IMR-90 (cell line): ENCODE results near the gene DENND10. TPM values are rescaled to one million over a fixed set of nuclear protein-coding genes. Genes with fewer than 3 reads are reported as not detected.

ENCODE experiments used
- ATAC-seq: fragments of 200-7000 bp; cut with Tn5 transposase; 2 replicates; pipeline ENCODE4 v1.9.1; 2020; ENCODE audit warnings: low read depth, mild to moderate bottlenecking, moderate library complexity
- BruUV-seq: library from RNA; stranded (reverse); fragments of 400-500 nt; replicated peaks from 2 replicates; lab custom pipeline; 2021; lab: Mats Ljungman, UMichigan
- CTCF ChIA-PET: fragments of 300-600 bp; formaldehyde crosslinking; extraction: SDS; loops from one replicate; lab custom pipeline; 2021; ENCODE audit warnings: antibody characterized with exemption; lab: Yijun Ruan, JAX
- POLR2A ChIA-PET: fragments of 300-600 bp; sonication (Branson Sonifier 250); formaldehyde crosslinking; loops from one replicate; lab custom pipeline; 2022; ENCODE audit warnings: antibody characterized with exemption; ENCODE audit not compliant: unreplicated experiment; lab: Charles Lee
- DNase-seq: peaks from one replicate; pipeline ENCODE4 v3.0.0; 2013
- H2AFZ ChIP-seq: replicated peaks from 2 replicates; pipeline ENCODE3; 2013; ENCODE audit warnings: low read length, mild to moderate bottlenecking; ENCODE audit not compliant: poor library complexity
- H2AK5ac ChIP-seq: 2 replicates; pipeline ENCODE4 v1.6.1; 2013; ENCODE audit warnings: low read depth, low read length, inconsistent platforms
- H2AK9ac ChIP-seq: replicated peaks from 2 replicates; pipeline ENCODE3; 2013; ENCODE audit warnings: mild to moderate bottlenecking, low read depth, low read length, moderate library complexity; ENCODE audit not compliant: poor library complexity
- H2BK120ac ChIP-seq: 2 replicates; pipeline ENCODE4 v1.6.1; 2013; ENCODE audit warnings: low read depth, low read length, inconsistent platforms
- H2BK15ac ChIP-seq: 3 replicates; pipeline ENCODE4 v1.6.1; 2013; ENCODE audit warnings: low read depth, low read length, inconsistent platforms
- H2BK20ac ChIP-seq: 2 replicates; pipeline ENCODE4 v1.6.1; 2013; ENCODE audit warnings: low read depth, mild to moderate bottlenecking, inconsistent platforms, low read length, moderate library complexity
- H2BK5ac ChIP-seq: 2 replicates; pipeline ENCODE4 v1.6.1; 2013; ENCODE audit warnings: mild to moderate bottlenecking, low read depth, low read length, inconsistent platforms; ENCODE audit not compliant: poor library complexity, severe bottlenecking
- H3K14ac ChIP-seq: replicated peaks from 2 replicates; pipeline ENCODE4 v1.6.1; 2013; ENCODE audit warnings: low read depth, low read length, inconsistent platforms
- H3K18ac ChIP-seq: 2 replicates; pipeline ENCODE4 v1.6.1; 2013; ENCODE audit warnings: low read depth, low read length, control low read depth
- H3K23ac ChIP-seq: 2 replicates; pipeline ENCODE4 v1.6.1; 2013; ENCODE audit warnings: low read depth, low read length, inconsistent platforms
- H3K27ac ChIP-seq: 2 replicates; pipeline ENCODE4 v1.5.1; 2013; ENCODE audit warnings: mild to moderate bottlenecking, control low read depth, low read length; ENCODE audit not compliant: insufficient read depth
- H3K27me3 ChIP-seq: 2 replicates; pipeline ENCODE4 v1.6.1; 2013; ENCODE audit warnings: low read length; ENCODE audit not compliant: control insufficient read depth, insufficient read depth
- H3K36me3 ChIP-seq: 2 replicates; pipeline ENCODE4 v1.6.1; 2013; ENCODE audit warnings: low read length, mixed read lengths; ENCODE audit not compliant: control insufficient read depth, insufficient read depth
- H3K4ac ChIP-seq: 2 replicates; pipeline ENCODE4 v1.6.1; 2013; ENCODE audit warnings: low read depth, low read length, inconsistent platforms
- H3K4me1 ChIP-seq: 2 replicates; pipeline ENCODE4 v1.6.1; 2013; ENCODE audit warnings: low read length, mixed read lengths; ENCODE audit not compliant: control insufficient read depth, insufficient read depth
- H3K4me2 ChIP-seq: 2 replicates; pipeline ENCODE4 v1.6.1; 2013; ENCODE audit warnings: low read depth, mild to moderate bottlenecking, control low read depth, low read length, moderate library complexity
- H3K4me3 ChIP-seq: 2 replicates; pipeline ENCODE4 v1.5.1; 2013; ENCODE audit warnings: low read depth, mild to moderate bottlenecking, control low read depth, low read length, moderate library complexity; ENCODE audit not compliant: insufficient read depth
- H3K56ac ChIP-seq: 2 replicates; pipeline ENCODE4 v1.6.1; 2013; ENCODE audit warnings: low read length, inconsistent platforms; ENCODE audit not compliant: insufficient read depth; ENCODE audit errors: extremely low read depth
- H3K79me1 ChIP-seq, 2 experiments: 2 replicates each; pipeline ENCODE4 v1.6.1; 2013; ENCODE audit warnings: low read length in 2 of 2, inconsistent platforms in 1 of 2, low read depth in 1 of 2
- H3K9ac ChIP-seq: 2 replicates; pipeline ENCODE4 v1.6.1; 2013; ENCODE audit warnings: low read depth, low read length, control low read depth
- H3K9me1 ChIP-seq: 2 replicates; pipeline ENCODE4 v1.6.1; 2013; ENCODE audit warnings: low read length, inconsistent platforms; ENCODE audit not compliant: insufficient read depth
- H3K9me3 ChIP-seq: 2 replicates; pipeline ENCODE4 v1.6.1; 2013; ENCODE audit warnings: low read length; ENCODE audit not compliant: control insufficient read depth, insufficient read depth
- H4K20me1 ChIP-seq: 2 replicates; pipeline ENCODE4 v1.6.1; 2013; ENCODE audit warnings: low read length, inconsistent platforms; ENCODE audit not compliant: insufficient read depth
- H4K5ac ChIP-seq: 2 replicates; pipeline ENCODE4 v1.6.1; 2013; ENCODE audit warnings: mild to moderate bottlenecking, low read depth, low read length, control low read depth
- H4K8ac ChIP-seq, 2 experiments: 2 replicates each; pipeline ENCODE4 v1.6.1; 2013; ENCODE audit warnings: low read depth in 2 of 2, low read length in 2 of 2, control low read depth in 1 of 2, inconsistent platforms in 1 of 2
- H4K91ac ChIP-seq: 2 replicates; pipeline ENCODE4 v1.6.1; 2013; ENCODE audit warnings: low read depth, low read length, inconsistent platforms; ENCODE audit not compliant: insufficient read depth
- BHLHE40 ChIP-seq: fragments of 150-350 bp; IDR thresholded peaks from 2 replicates; pipeline ENCODE4 v1.6.1; 2016; ENCODE audit warnings: mild to moderate bottlenecking, low read depth, low read length
- CEBPB ChIP-seq: IDR thresholded peaks from 2 replicates; pipeline ENCODE4 v1.6.1; 2012; ENCODE audit warnings: low read depth, low read length, improper control_type of control experiment
- CHD1 ChIP-seq: IDR thresholded peaks from 2 replicates; pipeline ENCODE4 v1.6.1; 2012; ENCODE audit warnings: low read depth, low read length, improper control_type of control experiment
- FOS ChIP-seq: fragments of 150-350 bp; IDR thresholded peaks from 2 replicates; pipeline ENCODE4 v1.6.1; 2016; ENCODE audit warnings: low read depth, low read length
- MAFK ChIP-seq: IDR thresholded peaks from 2 replicates; pipeline ENCODE4 v1.6.1; 2012; ENCODE audit warnings: low read depth, low read length, improper control_type of control experiment
- MAZ ChIP-seq: IDR thresholded peaks from 2 replicates; pipeline ENCODE4 v1.6.1; 2012; ENCODE audit warnings: low read depth, mild to moderate bottlenecking, low read length, improper control_type of control experiment, moderate library complexity, borderline replicate concordance
- MXI1 ChIP-seq: IDR thresholded peaks from 2 replicates; pipeline ENCODE4 v1.6.1; 2012; ENCODE audit warnings: low read depth, mild to moderate bottlenecking, low read length, moderate library complexity, borderline replicate concordance
- NFE2L2 ChIP-seq: fragments of 150-350 bp; IDR thresholded peaks from 2 replicates; pipeline ENCODE4 v1.6.1; 2016; ENCODE audit warnings: low read depth, mild to moderate bottlenecking, low read length
- POLR2A ChIP-seq: IDR thresholded peaks from 2 replicates; pipeline ENCODE4 v1.6.1; 2012; ENCODE audit warnings: mild to moderate bottlenecking, low read depth, low read length
- RAD21 ChIP-seq: IDR thresholded peaks from 2 replicates; pipeline ENCODE4 v1.6.1; 2012; ENCODE audit warnings: low read length, improper control_type of control experiment
- RCOR1 ChIP-seq: IDR thresholded peaks from 2 replicates; pipeline ENCODE4 v1.6.1; 2012; ENCODE audit warnings: mild to moderate bottlenecking, low read length, improper control_type of control experiment; ENCODE audit not compliant: insufficient replicate concordance
- RFX5 ChIP-seq: IDR thresholded peaks from 2 replicates; pipeline ENCODE4 v1.8.0; 2012; ENCODE audit warnings: low read depth, mild to moderate bottlenecking, low read length, moderate library complexity
- SMC3 ChIP-seq: fragments of 150-350 bp; IDR thresholded peaks from 2 replicates; pipeline ENCODE4 v1.6.1; 2016; ENCODE audit warnings: low read depth, mild to moderate bottlenecking, antibody characterized with exemption, low read length, moderate library complexity
- WGBS, 2 experiments: methylation state at CpG; one replicate each; pipeline versions ENCODE4 v1.1.5 to v1.1.7; 2013; ENCODE audit warnings: missing lambda C conversion rate in 2 of 2; ENCODE audit not compliant: insufficient read length in 1 of 2; ENCODE audit errors: extremely low coverage in 2 of 2; 5-methylcytosine and 5-hydroxymethylcytosine counted together
- dilution Hi-C: fragments of 300-500 bp; cut with HindIII; formaldehyde crosslinking; loops from one replicate; pipeline ENCODE4 v1.14.3; 2018; ENCODE audit warnings: low sequenced_read_pairs; ENCODE audit not compliant: unreplicated experiment
- in situ Hi-C: fragments of 300-500 bp; cut with MboI; formaldehyde crosslinking; loops from 3 replicates; pipeline ENCODE4 v1.14.3; 2019; ENCODE audit warnings: low sequenced_read_pairs, inconsistent platforms, mixed read lengths
- intact Hi-C: fragments of 100-400 bp; cut with micrococcal nuclease; formaldehyde crosslinking; loops from 2 replicates; pipeline ENCODE4 v1.10.0; 2022
- polyA plus RNA-seq, 3 experiments: library from polyadenylated mRNA; depleted of rRNA; stranded (reverse); fragments of >200 nt; gene quantifications; 2 replicates each; pipeline ENCODE4 v1.2.3, GENCODE V29; 2012; ENCODE audit warnings: low replicate concordance in 1 of 3
- total RNA-seq: library from RNA; depleted of rRNA; stranded (reverse); fragments of >200 nt; gene quantifications from 2 replicates; pipeline ENCODE4 v1.2.3, GENCODE V29; 2012
- TF ChIP-seq, protein P1 (sequence below): fragments of 150-350 bp; IDR thresholded peaks from 2 replicates; pipeline ENCODE4 v1.6.1; 2016; ENCODE audit warnings: low read depth, mild to moderate bottlenecking, low read length, moderate library complexity, borderline replicate concordance
- TF ChIP-seq, protein P2 (sequence below): conservative IDR thresholded peaks from 2 replicates; pipeline ENCODE4 v1.5.1; 2012; ENCODE audit warnings: mild to moderate bottlenecking, low read depth, low read length, improper control_type of control experiment

Gene DENND10
- total and polyA plus RNA-seq, 2 of the 4 experiments (the other 2 are of a cell fraction): 50.9 to 81.4 TPM

DNA sequence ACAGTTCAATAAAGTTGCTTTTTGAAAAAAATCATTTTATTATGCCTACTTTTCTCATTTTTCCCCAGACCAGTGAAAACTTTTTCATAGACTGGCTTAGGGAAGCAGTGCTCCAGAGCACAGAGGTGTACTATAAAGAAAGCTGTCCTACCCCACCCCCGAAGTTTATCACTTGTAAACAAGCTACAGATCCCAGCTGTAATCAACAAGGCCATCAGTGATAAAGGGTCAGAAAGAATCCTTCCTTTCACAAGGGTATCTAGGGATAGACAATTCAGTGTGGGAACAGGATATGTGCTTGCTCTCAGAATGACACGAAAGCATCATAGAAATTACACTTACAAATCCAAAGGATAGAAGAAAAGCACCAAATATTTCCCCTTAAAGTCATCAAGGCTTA lies 70.2 kb downstream of the DENND10 start:
- no CpG with 5 or more reads among the region's 2 CpGs for WGBS, 2 experiments
- CTCF ChIA-PET: no interaction called here

More for the DNA sequence above, 70.2 kb downstream of the DENND10 start:
- Histone ChIP-seq H3K4me1 (peaks cover 6% of the 10 kb centered on the region), H3K18ac (no peak overlapping the region), H3K56ac (no peak overlapping the region), H3K9me3 (no peaks in the 10 kb centered on the region), H3K14ac (no peak overlapping the region), H3K4me3 (no peak overlapping the region), H3K23ac (no peak overlapping the region), H2AK5ac (no peak overlapping the region), H3K27ac (no peak overlapping the region), H3K36me3 (peaks cover 35% of the 10 kb centered on the region), H3K27me3 (no peaks in the 10 kb centered on the region), H4K8ac (no peak overlapping the region), H3K9me1 (peaks cover 16% of the 10 kb centered on the region), H4K20me1 (no peaks in the 10 kb centered on the region), H3K4ac (no peak overlapping the region), H2AK9ac (no peak overlapping the region), H4K91ac (no peak overlapping the region), H2BK120ac (no peak overlapping the region), H2BK15ac (no peak overlapping the region), H3K9ac (no peak overlapping the region), H3K79me1 (peaks cover 46 to 64% of the 10 kb centered on the region in 2 experiments), H3K4me2 (no peak overlapping the region), H2AFZ (no peak overlapping the region), H2BK5ac (no peak overlapping the region), H2BK20ac (no peak overlapping the region), H4K5ac (no peak overlapping the region)
- intact Hi-C loops: no loop called here
- DNase-seq: no peak
- TF ChIP-seq MAFK (no peak), CEBPB (no peak), MXI1 (no peak), RCOR1 (no peak), POLR2A (no peak), CHD1 (no peak), BHLHE40 (no peak), MAZ (no peak), FOS (no peak), RAD21 (no peak), SMC3 (no peak), RFX5 (no peak), NFE2L2 (no peak)
- TF ChIP-seq, protein P1, sequence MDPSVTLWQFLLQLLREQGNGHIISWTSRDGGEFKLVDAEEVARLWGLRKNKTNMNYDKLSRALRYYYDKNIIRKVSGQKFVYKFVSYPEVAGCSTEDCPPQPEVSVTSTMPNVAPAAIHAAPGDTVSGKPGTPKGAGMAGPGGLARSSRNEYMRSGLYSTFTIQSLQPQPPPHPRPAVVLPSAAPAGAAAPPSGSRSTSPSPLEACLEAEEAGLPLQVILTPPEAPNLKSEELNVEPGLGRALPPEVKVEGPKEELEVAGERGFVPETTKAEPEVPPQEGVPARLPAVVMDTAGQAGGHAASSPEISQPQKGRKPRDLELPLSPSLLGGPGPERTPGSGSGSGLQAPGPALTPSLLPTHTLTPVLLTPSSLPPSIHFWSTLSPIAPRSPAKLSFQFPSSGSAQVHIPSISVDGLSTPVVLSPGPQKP: no peak
- TF ChIP-seq, protein P2, sequence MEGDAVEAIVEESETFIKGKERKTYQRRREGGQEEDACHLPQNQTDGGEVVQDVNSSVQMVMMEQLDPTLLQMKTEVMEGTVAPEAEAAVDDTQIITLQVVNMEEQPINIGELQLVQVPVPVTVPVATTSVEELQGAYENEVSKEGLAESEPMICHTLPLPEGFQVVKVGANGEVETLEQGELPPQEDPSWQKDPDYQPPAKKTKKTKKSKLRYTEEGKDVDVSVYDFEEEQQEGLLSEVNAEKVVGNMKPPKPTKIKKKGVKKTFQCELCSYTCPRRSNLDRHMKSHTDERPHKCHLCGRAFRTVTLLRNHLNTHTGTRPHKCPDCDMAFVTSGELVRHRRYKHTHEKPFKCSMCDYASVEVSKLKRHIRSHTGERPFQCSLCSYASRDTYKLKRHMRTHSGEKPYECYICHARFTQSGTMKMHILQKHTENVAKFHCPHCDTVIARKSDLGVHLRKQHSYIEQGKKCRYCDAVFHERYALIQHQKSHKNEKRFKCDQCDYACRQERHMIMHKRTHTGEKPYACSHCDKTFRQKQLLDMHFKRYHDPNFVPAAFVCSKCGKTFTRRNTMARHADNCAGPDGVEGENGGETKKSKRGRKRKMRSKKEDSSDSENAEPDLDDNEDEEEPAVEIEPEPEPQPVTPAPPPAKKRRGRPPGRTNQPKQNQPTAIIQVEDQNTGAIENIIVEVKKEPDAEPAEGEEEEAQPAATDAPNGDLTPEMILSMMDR: no peak
- POLR2A ChIA-PET: no interaction called here
- BruUV-seq: no TSS peak
- ATAC-seq: no peak
- dilution Hi-C loops: no loop called here
- in situ Hi-C loops: no loop called here
